Breast epithelium (tissue), 4 donors: ENCODE data around the gene NOL6. TPM values are rescaled to one million over a fixed set of nuclear protein-coding genes. Genes with fewer than 3 reads are reported as not detected.
A peak's percentile ranks its signal among the peaks of the same experiment; 100 is the strongest.

Experiments used
- DNase-seq, 2 donors: peaks; one replicate each; pipeline ENCODE4 v3.0.0-alpha.2; 2019; ENCODE audit warnings: low spot score in 2 of 2
- H3K27ac ChIP-seq, 2 donors: fragments of 200-600 bp; sonication (generic) in 1 of 2; one replicate each; pipeline ENCODE4 v1.5.1; 2016 to 2019; ENCODE audit warnings: mild to moderate bottlenecking in 1 of 2
- H3K27me3 ChIP-seq, 2 donors: fragments of 200-600 bp; sonication (generic) in 1 of 2; one replicate each; pipeline versions ENCODE4 v1.5.1 to v1.6.0; 2017 to 2019; ENCODE audit warnings: control low read depth in 1 of 2, mild to moderate bottlenecking in 1 of 2
- H3K36me3 ChIP-seq: fragments of 200-600 bp; one replicate; pipeline ENCODE4 v1.5.1; 2019
- H3K4me1 ChIP-seq, 2 donors: fragments of 200-600 bp; sonication (generic); one replicate each; pipeline ENCODE4 v1.5.1; 2016 to 2019; ENCODE audit warnings: control low read depth in 1 of 2
- H3K4me3 ChIP-seq, 3 donors: fragments of 200-600 bp; sonication (generic); 1 replicate in 2 of 3; 2 replicates in 1 of 3; pipeline ENCODE4 v1.5.1; 2016 to 2019; ENCODE audit warnings: mild to moderate bottlenecking in 3 of 3, moderate library complexity in 2 of 3
- H3K9me3 ChIP-seq, 2 donors: fragments of 200-600 bp; sonication (generic) in 1 of 2; one replicate each; pipeline ENCODE4 v1.5.1; 2016 to 2019; ENCODE audit warnings: control low read depth in 1 of 2
- POLR2A ChIP-seq: fragments of 450-650 bp; IDR thresholded peaks from one replicate; pipeline ENCODE4 v1.6.1; 2016; ENCODE audit warnings: antibody characterized with exemption, mild to moderate bottlenecking, moderate library complexity
- POLR2AphosphoS5 ChIP-seq, 3 donors: sonication (generic); formaldehyde crosslinking; IDR thresholded peaks; one replicate each; pipeline ENCODE4 v1.6.1; 2017; ENCODE audit warnings: antibody characterized with exemption in 3 of 3
- intact Hi-C: fragments of 100-400 bp; cut with DNase I; formaldehyde crosslinking; loops from one replicate; pipeline ENCODE4 v1.15.1; 2023; ENCODE audit warnings: low total_unique reads
- total RNA-seq, 3 donors: library from RNA; depleted of rRNA; stranded (reverse); fragments of >200 nt; gene quantifications; one replicate each; pipeline ENCODE4 v1.1.0, GENCODE V29; 2016
- TF ChIP-seq, protein P1 (sequence below), 3 donors: fragments of 450-650 bp; IDR thresholded peaks; one replicate each; pipeline ENCODE4 v1.5.1; 2016 to 2017; ENCODE audit warnings: antibody characterized with exemption in 3 of 3, mild to moderate bottlenecking in 3 of 3, moderate library complexity in 3 of 3

The NOL6 gene
- total RNA-seq, 3 donors from 2014 or later = 14.2 to 23.9 (median 22.3) TPM

DNA sequence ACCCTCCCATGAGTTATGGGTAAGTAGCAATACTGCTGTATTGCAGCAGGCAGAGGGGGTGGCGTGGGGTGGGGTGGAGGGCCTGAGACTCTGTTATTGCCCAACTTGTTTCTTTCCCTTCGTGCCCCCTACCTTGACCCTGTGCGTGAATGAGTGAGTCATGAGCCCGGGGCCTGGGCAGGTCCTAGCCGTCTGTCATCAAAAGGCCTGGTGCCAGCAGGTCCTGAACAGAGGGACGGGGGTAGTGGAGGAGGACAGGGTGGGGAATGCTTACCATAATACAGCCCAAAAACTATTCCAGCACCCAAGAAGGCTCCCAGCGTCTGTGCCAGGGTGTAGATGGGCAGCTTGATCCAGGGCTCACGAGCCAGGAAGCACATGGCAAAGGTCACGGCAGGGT lies 30.7 kb downstream of the NOL6 start:
- intact Hi-C loops = no loop called here
- Histone ChIP-seq H3K4me1 (peaks cover 5 to 18% of the 10 kb centered on the region in 2 donors), H3K36me3 (no peaks in the 10 kb centered on the region), H3K9me3 (no peaks in the 10 kb centered on the region), H3K27me3 (no peaks in the 10 kb centered on the region), H3K4me3 (no peak overlapping the region), H3K27ac (no peak overlapping the region)
- peak; percentile 30 to 57 for DNase-seq
- no peak for TF ChIP-seq POLR2AphosphoS5 (IDR thresholded peaks at IDR 0.05)
- TF ChIP-seq, protein P1, sequence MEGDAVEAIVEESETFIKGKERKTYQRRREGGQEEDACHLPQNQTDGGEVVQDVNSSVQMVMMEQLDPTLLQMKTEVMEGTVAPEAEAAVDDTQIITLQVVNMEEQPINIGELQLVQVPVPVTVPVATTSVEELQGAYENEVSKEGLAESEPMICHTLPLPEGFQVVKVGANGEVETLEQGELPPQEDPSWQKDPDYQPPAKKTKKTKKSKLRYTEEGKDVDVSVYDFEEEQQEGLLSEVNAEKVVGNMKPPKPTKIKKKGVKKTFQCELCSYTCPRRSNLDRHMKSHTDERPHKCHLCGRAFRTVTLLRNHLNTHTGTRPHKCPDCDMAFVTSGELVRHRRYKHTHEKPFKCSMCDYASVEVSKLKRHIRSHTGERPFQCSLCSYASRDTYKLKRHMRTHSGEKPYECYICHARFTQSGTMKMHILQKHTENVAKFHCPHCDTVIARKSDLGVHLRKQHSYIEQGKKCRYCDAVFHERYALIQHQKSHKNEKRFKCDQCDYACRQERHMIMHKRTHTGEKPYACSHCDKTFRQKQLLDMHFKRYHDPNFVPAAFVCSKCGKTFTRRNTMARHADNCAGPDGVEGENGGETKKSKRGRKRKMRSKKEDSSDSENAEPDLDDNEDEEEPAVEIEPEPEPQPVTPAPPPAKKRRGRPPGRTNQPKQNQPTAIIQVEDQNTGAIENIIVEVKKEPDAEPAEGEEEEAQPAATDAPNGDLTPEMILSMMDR (IDR thresholded peaks at IDR 0.05) = no peak
- TF ChIP-seq POLR2A = no peak

DNA sequence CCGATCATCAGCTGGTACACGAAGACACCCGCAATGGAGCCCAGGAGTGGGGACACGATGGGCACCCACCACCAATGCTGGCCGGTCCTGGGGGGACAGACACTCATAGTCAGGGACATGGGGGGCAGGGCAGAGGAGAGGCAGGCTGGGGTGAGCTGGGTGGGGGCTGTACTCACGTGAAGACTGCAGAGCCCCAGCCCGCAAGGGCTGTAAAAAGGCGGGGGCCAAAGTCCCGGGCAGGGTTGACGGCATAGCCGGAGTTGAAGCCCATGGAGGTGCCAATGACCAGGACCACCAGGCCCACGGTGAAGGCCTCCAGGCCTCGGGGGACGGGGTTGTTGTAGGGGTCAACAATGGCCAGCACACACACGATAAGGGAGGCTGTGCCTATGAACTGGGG lies 31.6 kb downstream of the NOL6 start:
- TF ChIP-seq, protein P1 (IDR thresholded peaks at IDR 0.05) = no peak
- no peak for TF ChIP-seq POLR2AphosphoS5 (IDR thresholded peaks at IDR 0.05)
- TF ChIP-seq POLR2A = no peak
- Histone ChIP-seq H3K27ac (no peak overlapping the region), H3K9me3 (no peaks in the 10 kb centered on the region), H3K4me3 (no peak overlapping the region), H3K27me3 (no peaks in the 10 kb centered on the region), H3K4me1 (peaks cover 5 to 18% of the 10 kb centered on the region in 2 donors), H3K36me3 (no peaks in the 10 kb centered on the region)
- intact Hi-C loops = no loop called here
- no peak for DNase-seq

DNA sequence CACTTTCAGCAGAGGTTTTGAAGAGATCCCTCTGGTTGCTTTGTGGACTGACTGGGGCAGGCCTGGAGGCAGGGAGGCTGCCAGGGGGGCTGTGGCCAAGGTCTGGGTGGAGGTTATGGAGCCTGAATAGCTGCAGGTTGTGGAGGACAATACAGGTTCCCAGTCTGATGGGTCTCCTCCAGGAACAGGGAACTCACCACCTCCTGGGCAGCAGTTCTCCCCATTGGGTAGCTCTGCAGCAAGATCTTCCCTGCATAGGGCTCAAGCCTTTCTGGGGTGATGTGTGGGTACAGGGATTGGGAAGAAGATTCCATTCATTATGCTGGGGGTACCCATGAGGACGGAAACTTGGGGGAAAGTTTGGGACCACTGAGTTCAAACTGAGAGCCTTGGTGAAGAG lies 33.1 kb downstream of the NOL6 start:
- no peak for DNase-seq
- Histone ChIP-seq H3K4me1 (peaks cover 0 to 11% of the 10 kb centered on the region in 2 donors), H3K27ac (no peak overlapping the region), H3K36me3 (no peaks in the 10 kb centered on the region), H3K27me3 (no peaks in the 10 kb centered on the region), H3K4me3 (no peak overlapping the region), H3K9me3 (no peaks in the 10 kb centered on the region)
- intact Hi-C loops = no loop called here
- TF ChIP-seq POLR2AphosphoS5 (IDR thresholded peaks at IDR 0.05) = no peak
- no peak for TF ChIP-seq POLR2A
- TF ChIP-seq, protein P1 (IDR thresholded peaks at IDR 0.05) = no peak

DNA sequence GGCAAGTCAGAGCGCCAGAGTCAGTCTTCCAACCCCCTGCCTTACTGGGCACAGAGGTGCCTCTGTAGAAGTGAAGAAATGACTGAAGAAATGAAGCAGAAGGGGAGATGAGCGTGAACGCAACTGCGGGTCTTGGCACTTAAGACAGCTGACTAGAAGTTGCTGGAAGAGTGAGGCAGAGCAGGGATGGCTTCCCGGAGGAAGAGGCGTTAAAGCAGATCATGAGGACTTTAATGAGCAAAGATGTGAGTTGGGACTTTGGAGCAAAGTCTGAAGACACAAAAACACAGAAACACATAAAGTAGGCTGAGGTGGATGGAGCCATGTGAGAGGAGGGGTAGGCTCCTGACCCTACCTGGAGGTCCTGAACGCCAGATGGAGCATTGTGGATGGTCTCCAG lies 33.5 kb downstream of the NOL6 start:
- Histone ChIP-seq H3K4me3 (no peak overlapping the region), H3K4me1 (peaks cover 0 to 7% of the 10 kb centered on the region in 2 donors), H3K27me3 (no peaks in the 10 kb centered on the region), H3K27ac (no peak overlapping the region), H3K36me3 (no peaks in the 10 kb centered on the region), H3K9me3 (no peaks in the 10 kb centered on the region)
- no peak for TF ChIP-seq POLR2A
- TF ChIP-seq, protein P1 (IDR thresholded peaks at IDR 0.05) = no peak
- no peak for TF ChIP-seq POLR2AphosphoS5 (IDR thresholded peaks at IDR 0.05)
- no peak for DNase-seq
- intact Hi-C loops = no loop called here

DNA sequence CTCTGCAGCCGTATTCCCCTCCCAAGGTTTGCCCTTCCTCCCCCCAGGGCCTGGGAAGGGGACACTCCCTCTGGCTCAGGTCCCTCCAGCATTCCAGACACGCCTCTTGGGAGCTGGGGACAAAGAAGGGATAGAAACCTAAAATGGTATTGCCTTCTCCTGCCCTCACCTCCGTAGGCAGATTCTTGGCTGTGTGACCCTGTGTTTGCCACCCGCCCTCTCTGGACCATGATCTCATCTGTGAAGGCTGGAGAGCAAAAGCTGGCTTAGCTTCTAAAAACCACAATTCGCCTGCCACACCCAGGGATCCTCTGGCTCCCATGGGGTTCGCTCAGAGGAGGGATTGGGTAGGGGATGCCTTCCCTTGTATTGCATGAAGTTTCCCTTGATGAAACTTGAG lies 34.0 kb downstream of the NOL6 start:
- no peak for DNase-seq
- Histone ChIP-seq H3K4me1 (peaks cover 0 to 4% of the 10 kb centered on the region in 2 donors), H3K27me3 (no peaks in the 10 kb centered on the region), H3K27ac (no peak overlapping the region), H3K36me3 (no peaks in the 10 kb centered on the region), H3K9me3 (no peaks in the 10 kb centered on the region), H3K4me3 (no peak overlapping the region)
- intact Hi-C loops = loop anchor here (5.0 kb wide), 1 partner anchor 398 kb away; no protein-coding TSS in a partner anchor
- TF ChIP-seq POLR2A = no peak
- no peak for TF ChIP-seq POLR2AphosphoS5 (IDR thresholded peaks at IDR 0.05)
- TF ChIP-seq, protein P1 (IDR thresholded peaks at IDR 0.05) = no peak
